RWPE2 (cell line): ENCODE data around the gene MRPL43.

ENCODE experiments used
- ATAC-seq: fragments of 200-7000 bp; cut with Tn5 transposase; 3 replicates; pipeline ENCODE4 v1.9.1; 2021; ENCODE audit warnings: low read depth
- DNase-seq: peaks from one replicate; pipeline ENCODE4 v3.0.0-alpha.2; 2020; ENCODE audit warnings: low spot score
- H3K27ac ChIP-seq: fragments of 450-650 bp; 2 replicates; pipeline ENCODE4 v1.5.1; 2017; ENCODE audit warnings: mild to moderate bottlenecking; ENCODE audit not compliant: poor library complexity, severe bottlenecking
- H3K27me3 ChIP-seq: fragments of 250-450 bp; sonication (Bioruptor Pico); 2 replicates; pipeline ENCODE4 v1.5.1; 2021; ENCODE audit warnings: mild to moderate bottlenecking, moderate library complexity; ENCODE audit not compliant: insufficient read depth, poor library complexity, severe bottlenecking
- H3K36me3 ChIP-seq: fragments of 250-450 bp; sonication (Bioruptor Pico); 2 replicates; pipeline ENCODE4 v1.5.1; 2020; ENCODE audit warnings: low read depth, mild to moderate bottlenecking, moderate library complexity
- H3K4me1 ChIP-seq: fragments of 250-450 bp; sonication (Bioruptor Pico); 2 replicates; pipeline ENCODE4 v1.5.1; 2021; ENCODE audit warnings: mild to moderate bottlenecking, moderate library complexity; ENCODE audit not compliant: insufficient read depth, poor library complexity, severe bottlenecking
- H3K4me3 ChIP-seq: fragments of 250-450 bp; sonication (Bioruptor Pico); 2 replicates; pipeline ENCODE4 v1.5.1; 2021; ENCODE audit warnings: mild to moderate bottlenecking, moderate library complexity; ENCODE audit not compliant: severe bottlenecking
- H3K9me3 ChIP-seq: fragments of 250-450 bp; sonication (Bioruptor Pico); 2 replicates; pipeline ENCODE4 v1.5.1; 2021; ENCODE audit warnings: mild to moderate bottlenecking, moderate library complexity; ENCODE audit not compliant: severe bottlenecking
- CTCF ChIP-seq: fragments of 450-650 bp; IDR thresholded peaks from one replicate; pipeline ENCODE4 v1.5.1; 2017; ENCODE audit warnings: mild to moderate bottlenecking, moderate library complexity; ENCODE audit not compliant: poor library complexity, severe bottlenecking

MRPL43 gene

GRCh38 chr10:101001659-101002035 lies 14.3 kb upstream of the MRPL43 start:
- no peak for TF ChIP-seq CTCF
- H3K9me3 ChIP-seq, result no peaks in the 10 kb centered on the region
- no peak for DNase-seq
- no peak for ATAC-seq
- H3K27ac ChIP-seq, result peak overlapping the region; percentile 91
- H3K36me3 ChIP-seq, result peaks cover 38% of the 10 kb centered on the region
- H3K4me3 ChIP-seq, result no peak overlapping the region
- peaks cover 8% of the 10 kb centered on the region for H3K4me1 ChIP-seq
- H3K27me3 ChIP-seq, result no peaks in the 10 kb centered on the region

GRCh38 chr10:101000915-101001658 lies 13.8 kb upstream of the MRPL43 start:
- DNase-seq (no peak), ATAC-seq (peak; percentile 12)
- peaks cover 8% of the 10 kb centered on the region for H3K4me1 ChIP-seq
- no peak for TF ChIP-seq CTCF
- peak overlapping the region; percentile 68 for H3K4me3 ChIP-seq
- H3K9me3 ChIP-seq, result no peaks in the 10 kb centered on the region
- peaks cover 32% of the 10 kb centered on the region for H3K36me3 ChIP-seq
- H3K27ac ChIP-seq, result peak overlapping the region; percentile 91
- H3K27me3 ChIP-seq, result no peaks in the 10 kb centered on the region

GRCh38 chr10:101000127-101000914 lies 13.0 kb upstream of the MRPL43 start:
- Histone ChIP-seq H3K36me3 (peaks cover 28% of the 10 kb centered on the region), H3K4me1 (peaks cover 8% of the 10 kb centered on the region), H3K27me3 (no peaks in the 10 kb centered on the region), H3K9me3 (no peaks in the 10 kb centered on the region), H3K4me3 (peak overlapping the region; percentile 68), H3K27ac (peak overlapping the region; percentile 91)
- DNase-seq (no peak), ATAC-seq (no peak)
- TF ChIP-seq CTCF, result no peak

GRCh38 chr10:100999742-101000126 lies 12.4 kb upstream of the MRPL43 start, which contains the start of gene LZTS2:
LZTS2 (plus strand) TSS chr10:100999808; CDS start chr10:101002539, 2,731 bp downstream.
- no peak for DNase-seq
- H3K36me3 ChIP-seq, result peaks cover 25% of the 10 kb centered on the region
- H3K27ac ChIP-seq, result peak within 1 kb of the TSS; percentile 91
- peaks cover 8% of the 10 kb centered on the region for H3K4me1 ChIP-seq
- no peaks in the 10 kb centered on the region for H3K27me3 ChIP-seq
- TF ChIP-seq CTCF, result no peak
- H3K9me3 ChIP-seq, result no peaks in the 10 kb centered on the region
- peak; percentile 1; the same call in 1 of the 3 replicates for ATAC-seq
- H3K4me3 ChIP-seq, result peak within 1 kb of the TSS; percentile 68
